Measurements from ENCODE around the gene SLC22A31. TPM values are rescaled to one million over a fixed set of nuclear protein-coding genes. Genes with fewer than 3 reads are reported as not detected.

SLC22A31 gene
- total RNA-seq, 1 experiment from 2014 or later: not detected

- no peak for DNase-seq (ENCODE audit: unreplicated experiment)
- H3K27ac Mint-ChIP-seq (ENCODE audit: low read depth, unreplicated experiment): no peak overlapping the region
- intact Hi-C loops (cut with micrococcal nuclease): no loop called here
- H3K4me1 Mint-ChIP-seq (ENCODE audit: insufficient read depth, unreplicated experiment): no peaks in the 10 kb centered on the region
- H3K36me3 Mint-ChIP-seq (ENCODE audit: insufficient read depth, unreplicated experiment): peaks cover 11% of the 10 kb centered on the region
- ChIA-PET CTCF (interaction anchor here (0.6 kb wide), 1 partner anchor 234 kb away, joined by 4 read pairs; no protein-coding TSS in a partner anchor), POLR2A (interaction anchor here (0.6 to 0.7 kb wide), 2 partner anchors 203 to 430 kb away, joined by 3 read pairs; no protein-coding TSS in a partner anchor)
- no peak for TF ChIP-seq CTCF (IDR thresholded peaks at IDR 0.05; ENCODE audit: unreplicated experiment)
- no peaks in the 10 kb centered on the region for H3K27me3 Mint-ChIP-seq (ENCODE audit: insufficient read depth, unreplicated experiment)
- no TSS peak for BruUV-seq (replicated peaks)
- no peaks in the 10 kb centered on the region for H3K9me3 Mint-ChIP-seq (ENCODE audit: unreplicated experiment)
- H3K4me3 Mint-ChIP-seq (ENCODE audit: unreplicated experiment): no peak overlapping the region
Measured at GRCh38 chr16:89242795-89243200, 42.5 kb upstream of the SLC22A31 start.

GRCh38 chr16:89241187-89242007, 41.1 kb upstream of the SLC22A31 start:
- peak overlapping the region; percentile 94 for H3K4me3 Mint-ChIP-seq (ENCODE audit: unreplicated experiment)
- peak; percentile 69 for DNase-seq (ENCODE audit: unreplicated experiment)
- H3K27me3 Mint-ChIP-seq (ENCODE audit: insufficient read depth, unreplicated experiment): no peaks in the 10 kb centered on the region
- H3K36me3 Mint-ChIP-seq (ENCODE audit: insufficient read depth, unreplicated experiment): peaks cover 10% of the 10 kb centered on the region
- H3K27ac Mint-ChIP-seq (ENCODE audit: low read depth, unreplicated experiment): peak overlapping the region; percentile 95
- no peak for TF ChIP-seq CTCF (IDR thresholded peaks at IDR 0.05; ENCODE audit: unreplicated experiment)
- POLR2A ChIA-PET: interaction anchor here (0.6 to 2.0 kb wide), 7 partner anchors 11 to 268 kb away, joined by 3 to 10 read pairs (median 5); partner anchors contain the start of genes SPG7 and ZNF778
- CTCF ChIA-PET: interaction anchor here (0.8 to 1.9 kb wide), 3 partner anchors 10 to 36 kb away, joined by 3 to 6 read pairs (median 3); no protein-coding TSS in a partner anchor
- intact Hi-C loops (cut with micrococcal nuclease): loop anchor here (2.0 kb wide), 1 partner anchor 267 kb away; the partner anchor contains the start of gene SPG7
- no peaks in the 10 kb centered on the region for H3K4me1 Mint-ChIP-seq (ENCODE audit: insufficient read depth, unreplicated experiment)
- no peaks in the 10 kb centered on the region for H3K9me3 Mint-ChIP-seq (ENCODE audit: unreplicated experiment)
- TSS peak; percentile 94 for BruUV-seq (replicated peaks)

GRCh38 chr16:89237733-89238132, 37.4 kb upstream of the SLC22A31 start:
- BruUV-seq (replicated peaks): no TSS peak
- Mint-ChIP-seq H3K36me3 (ENCODE audit: insufficient read depth, unreplicated experiment) (peaks cover 13% of the 10 kb centered on the region), H3K9me3 (ENCODE audit: unreplicated experiment) (peaks cover 11% of the 10 kb centered on the region), H3K4me3 (ENCODE audit: unreplicated experiment) (no peak overlapping the region), H3K27ac (ENCODE audit: low read depth, unreplicated experiment) (no peak overlapping the region), H3K27me3 (ENCODE audit: insufficient read depth, unreplicated experiment) (no peaks in the 10 kb centered on the region), H3K4me1 (ENCODE audit: insufficient read depth, unreplicated experiment) (no peaks in the 10 kb centered on the region)
- TF ChIP-seq CTCF (IDR thresholded peaks at IDR 0.05; ENCODE audit: unreplicated experiment): no peak
- DNase-seq (ENCODE audit: unreplicated experiment): no peak
- POLR2A ChIA-PET: no interaction called here
- CTCF ChIA-PET: no interaction called here
- intact Hi-C loops (cut with micrococcal nuclease): no loop called here

- no peak overlapping the region for H3K4me3 Mint-ChIP-seq (ENCODE audit: unreplicated experiment)
- CTCF ChIA-PET: no interaction called here
- intact Hi-C loops (cut with micrococcal nuclease): no loop called here
Measured at GRCh38 chr16:89233678-89234490, 33.5 kb upstream of the SLC22A31 start.

More at GRCh38 chr16:89233678-89234490, 33.5 kb upstream of the SLC22A31 start:
- H3K4me1 Mint-ChIP-seq (ENCODE audit: insufficient read depth, unreplicated experiment): no peaks in the 10 kb centered on the region
- TF ChIP-seq CTCF (IDR thresholded peaks at IDR 0.05; ENCODE audit: unreplicated experiment): no peak
- H3K9me3 Mint-ChIP-seq (ENCODE audit: unreplicated experiment): peaks cover 19% of the 10 kb centered on the region
- peaks cover 21% of the 10 kb centered on the region for H3K36me3 Mint-ChIP-seq (ENCODE audit: insufficient read depth, unreplicated experiment)
- POLR2A ChIA-PET: interaction anchor here (1.0 kb wide), 1 partner anchor 13 kb away, joined by 3 read pairs; no protein-coding TSS in a partner anchor
- no TSS peak for BruUV-seq (replicated peaks)
- no peak overlapping the region for H3K27ac Mint-ChIP-seq (ENCODE audit: low read depth, unreplicated experiment)
- no peak for DNase-seq (ENCODE audit: unreplicated experiment)
- H3K27me3 Mint-ChIP-seq (ENCODE audit: insufficient read depth, unreplicated experiment): no peaks in the 10 kb centered on the region
